GM23338 (cell line): ENCODE data around the gene HMGCS2.

Experiments used
- EZH2phosphoT487 ChIP-seq: fragments of 200-600 bp; sonication (generic); IDR thresholded peaks from one replicate; pipeline ENCODE4 v1.8.1; 2018; ENCODE audit warnings: antibody characterized with exemption; ENCODE audit not compliant: unreplicated experiment
- JUNB ChIP-seq: IDR thresholded peaks from one replicate; pipeline ENCODE4 v1.6.1; 2016; ENCODE audit warnings: antibody characterized with exemption; ENCODE audit not compliant: unreplicated experiment
- POLR2AphosphoS5 ChIP-seq: IDR thresholded peaks from 2 replicates; pipeline ENCODE4 v1.6.1; 2016; ENCODE audit warnings: antibody characterized with exemption, low read depth
- TF ChIP-seq, protein P1 (sequence below), 2 experiments: fragments of 200-600 bp in 1 of 2; sonication (generic) in 1 of 2; conservative IDR thresholded peaks; 2 replicates each; pipeline versions ENCODE4 v1.5.1 to v1.6.1; 2016 to 2017; ENCODE audit warnings: antibody characterized with exemption in 2 of 2, low read depth in 2 of 2, mild to moderate bottlenecking in 2 of 2, moderate library complexity in 1 of 2

DNA sequence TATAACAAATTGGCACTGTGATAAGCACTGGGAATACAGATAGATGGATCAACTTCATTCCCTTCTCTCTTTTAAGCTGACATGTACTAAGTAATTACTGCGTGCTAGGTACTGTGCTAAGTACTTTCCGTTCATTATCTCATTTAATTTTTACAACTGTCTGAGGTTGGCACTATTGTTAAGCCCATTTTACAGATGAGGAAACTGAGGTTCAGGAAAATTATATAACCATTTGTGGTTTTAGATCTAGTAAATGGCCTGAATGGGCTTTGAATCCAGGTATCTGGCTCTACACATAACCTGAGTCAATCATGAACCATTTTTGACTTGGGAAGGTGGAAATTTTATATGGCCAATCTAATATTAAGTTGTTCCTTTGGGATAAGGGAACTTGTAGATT, 3.6 kb upstream of the HMGCS2 start:
- TF ChIP-seq, protein P1, sequence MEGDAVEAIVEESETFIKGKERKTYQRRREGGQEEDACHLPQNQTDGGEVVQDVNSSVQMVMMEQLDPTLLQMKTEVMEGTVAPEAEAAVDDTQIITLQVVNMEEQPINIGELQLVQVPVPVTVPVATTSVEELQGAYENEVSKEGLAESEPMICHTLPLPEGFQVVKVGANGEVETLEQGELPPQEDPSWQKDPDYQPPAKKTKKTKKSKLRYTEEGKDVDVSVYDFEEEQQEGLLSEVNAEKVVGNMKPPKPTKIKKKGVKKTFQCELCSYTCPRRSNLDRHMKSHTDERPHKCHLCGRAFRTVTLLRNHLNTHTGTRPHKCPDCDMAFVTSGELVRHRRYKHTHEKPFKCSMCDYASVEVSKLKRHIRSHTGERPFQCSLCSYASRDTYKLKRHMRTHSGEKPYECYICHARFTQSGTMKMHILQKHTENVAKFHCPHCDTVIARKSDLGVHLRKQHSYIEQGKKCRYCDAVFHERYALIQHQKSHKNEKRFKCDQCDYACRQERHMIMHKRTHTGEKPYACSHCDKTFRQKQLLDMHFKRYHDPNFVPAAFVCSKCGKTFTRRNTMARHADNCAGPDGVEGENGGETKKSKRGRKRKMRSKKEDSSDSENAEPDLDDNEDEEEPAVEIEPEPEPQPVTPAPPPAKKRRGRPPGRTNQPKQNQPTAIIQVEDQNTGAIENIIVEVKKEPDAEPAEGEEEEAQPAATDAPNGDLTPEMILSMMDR (conservative IDR thresholded peaks at IDR 0.05; ENCODE audit: low read depth in 2 of 2) = no peak
- TF ChIP-seq POLR2AphosphoS5 (no peak), JUNB (no peak), EZH2phosphoT487 (no peak)
